GM21423 (cell line): ENCODE data around the gene CCDC85C.

Experiments
- ATAC-seq: cut with Tn5 transposase; IDR thresholded peaks from one replicate; pipeline ENCODE4 v1.9.1; 2021; ENCODE audit warnings: mild to moderate bottlenecking, moderate library complexity; ENCODE audit not compliant: unreplicated experiment

Gene CCDC85C

GRCh38 chr14:99524804-99525698 is 79.0 kb downstream of the CCDC85C start:
- ATAC-seq = no peak

- no peak for ATAC-seq
These were observed 79.8 kb downstream of the CCDC85C start for GRCh38 chr14:99524091-99524661.

- no peak for ATAC-seq
These were observed 80.3 kb downstream of the CCDC85C start for GRCh38 chr14:99523704-99524055.

- no peak for ATAC-seq
These were observed 80.9 kb downstream of the CCDC85C start for GRCh38 chr14:99522934-99523703.

- no peak for ATAC-seq
These were observed 81.5 kb downstream of the CCDC85C start for GRCh38 chr14:99522457-99522891.

GRCh38 chr14:99522025-99522401 is 82.0 kb downstream of the CCDC85C start:
- ATAC-seq = no peak

- no peak for ATAC-seq
These were observed 82.6 kb downstream of the CCDC85C start for GRCh38 chr14:99521176-99522024.

- no peak for ATAC-seq
These were observed 83.4 kb downstream of the CCDC85C start for GRCh38 chr14:99520571-99521081.

- ATAC-seq = no peak
These were observed 84.0 kb downstream of the CCDC85C start for GRCh38 chr14:99519931-99520421.

- ATAC-seq = no peak
These were observed 84.6 kb downstream of the CCDC85C start for GRCh38 chr14:99519347-99519881.

- ATAC-seq = peak; percentile 67
These were observed 85.3 kb downstream of the CCDC85C start for GRCh38 chr14:99518441-99519346.

GRCh38 chr14:99517643-99518381 is 86.2 kb downstream of the CCDC85C start:
- ATAC-seq = no peak

GRCh38 chr14:99516871-99517642 is 87.0 kb downstream of the CCDC85C start:
- no peak for ATAC-seq

- ATAC-seq = no peak
These were observed 87.7 kb downstream of the CCDC85C start for GRCh38 chr14:99516156-99516870.

- no peak for ATAC-seq
These were observed 88.5 kb downstream of the CCDC85C start for GRCh38 chr14:99515301-99516155.
